Frontal cortex (tissue), 4 donors: ENCODE data around the gene TMEM255B. TPM values are rescaled to one million over a fixed set of nuclear protein-coding genes. Genes with fewer than 3 reads are reported as not detected.
A peak's percentile ranks its signal among the peaks of the same experiment; 100 is the strongest.
"Not testable (repeated sequence)": the region's sequence is repeated elsewhere in the genome, so short reads cannot be mapped to it uniquely, and the experiment has no call there.

ENCODE experiments used
- DNase-seq, 2 donors: peaks; one replicate each; pipeline ENCODE4 v3.0.0; 2012; ENCODE audit warnings: low spot score in 2 of 2
- FAIRE-seq: peaks from 2 replicates; lab custom pipeline; 2012; peaks lifted over from hg19 to GRCh38; lab: Jason Lieb, UNC
- total RNA-seq: library from RNA; depleted of rRNA; stranded (reverse); fragments of >200 nt; gene quantifications from one replicate; pipeline ENCODE4 v1.2.3, GENCODE V29; 2014
- donor health status: control.
- donor health status: control.
- donor health status: control.

Gene TMEM255B
- total RNA-seq, result not detected

- FAIRE-seq (no peak), DNase-seq (peak; percentile 92 to 95)
Measured at GRCh38 chr13:113758651-113759524, at the start of gene TMEM255B. TMEM255B (plus strand) TSS chr13:113759226; CDS start chr13:113759270, 44 bp downstream.

- DNase-seq, result no peak
- FAIRE-seq, result no peak
Measured at GRCh38 chr13:113722921-113723320, 36.1 kb upstream of the TMEM255B start.

GRCh38 chr13:113723410-113724015, 35.5 kb upstream of the TMEM255B start:
- DNase-seq, result no peak
- FAIRE-seq, result no peak

GRCh38 chr13:113724016-113724758, 34.8 kb upstream of the TMEM255B start:
- no peak for FAIRE-seq
- DNase-seq, result no peak

- no peak for FAIRE-seq
- DNase-seq, result peak; percentile 70
Measured at GRCh38 chr13:113724780-113725315, 34.2 kb upstream of the TMEM255B start.

GRCh38 chr13:113725329-113726105, 33.5 kb upstream of the TMEM255B start:
- DNase-seq, FAIRE-seq: not testable (repeated sequence)

GRCh38 chr13:113726106-113726821, 32.8 kb upstream of the TMEM255B start:
- FAIRE-seq, result not testable (repeated sequence)
- DNase-seq, result peak in 1 of 2 donors; percentile 58

GRCh38 chr13:113726961-113727411, 32.0 kb upstream of the TMEM255B start:
- FAIRE-seq (no peak), DNase-seq (no peak)

GRCh38 chr13:113728571-113729054, 30.4 kb upstream of the TMEM255B start:
- DNase-seq (no peak), FAIRE-seq (no peak)

- DNase-seq (no peak), FAIRE-seq (no peak)
Measured at GRCh38 chr13:113729187-113730019, 29.6 kb upstream of the TMEM255B start.

- no peak for DNase-seq
- FAIRE-seq, result no peak
Measured at GRCh38 chr13:113730258-113730691, 28.8 kb upstream of the TMEM255B start.

- no peak for DNase-seq
- no peak for FAIRE-seq
Measured at GRCh38 chr13:113730831-113731191, 28.2 kb upstream of the TMEM255B start.

GRCh38 chr13:113731192-113732175, 27.5 kb upstream of the TMEM255B start:
- no peak for FAIRE-seq
- no peak for DNase-seq

- no peak for FAIRE-seq
- DNase-seq, result no peak
Measured at GRCh38 chr13:113732176-113732960, 26.7 kb upstream of the TMEM255B start.

- FAIRE-seq, result no peak
- no peak for DNase-seq
Measured at GRCh38 chr13:113732961-113733950, 25.8 kb upstream of the TMEM255B start.
